ENCODE data around the gene CACNB2. TPM values are rescaled to one million over a fixed set of nuclear protein-coding genes. Genes with fewer than 3 reads are reported as not detected.

Gene CACNB2
- total and polyA plus RNA-seq, 7 experiments from 2014 or later, result 0.30 to 0.49 (median 0.48) TPM; not detected in 4

- ChIA-PET POLR2A (no interaction called here), CTCF (no interaction called here)
- Histone ChIP-seq H3K27me3 (ENCODE audit: control insufficient read depth in 2 of 2, insufficient read depth in 2 of 2, low read length in 2 of 2) (no peaks in the 10 kb centered on the region), H3K4me3 (ENCODE audit: low read length) (no peak overlapping the region), H3K36me3 (ENCODE audit: control insufficient read depth in 2 of 3, insufficient read depth in 3 of 3, low read length in 3 of 3) (no peaks in the 10 kb centered on the region), H3K9me3 (ENCODE audit: control insufficient read depth in 2 of 3, low read length in 3 of 3) (no peaks in the 10 kb centered on the region), H3K27ac (ENCODE audit: low read depth, low read length) (no peak overlapping the region), H3K4me1 (ENCODE audit: control insufficient read depth in 2 of 2, insufficient read depth in 2 of 2, low read length in 2 of 2) (no peaks in the 10 kb centered on the region)
- H3K4me1 Mint-ChIP-seq, result no peaks in the 10 kb centered on the region
- no peak overlapping the region for H3K4me3 Mint-ChIP-seq
- H3K27me3 Mint-ChIP-seq, result peaks cover 0 to 9% (median 0%) of the 10 kb centered on the region in 5 donors
- H3K36me3 Mint-ChIP-seq, result no peaks in the 10 kb centered on the region
- DNase-seq (no peak), ATAC-seq (no peak)
- H3K9me3 Mint-ChIP-seq, result peaks cover 0 to 2% (median 0%) of the 10 kb centered on the region in 11 donors
- no peak overlapping the region for H3K27ac Mint-ChIP-seq
- intact Hi-C loops (cut with micrococcal nuclease), result no loop called here
These were observed 343.4 kb downstream of the CACNB2 start for GRCh38 chr10:18483516-18484186.

- intact Hi-C loops (cut with micrococcal nuclease), result no loop called here
- Histone ChIP-seq H3K27me3 (ENCODE audit: control insufficient read depth in 2 of 2, insufficient read depth in 2 of 2, low read length in 2 of 2) (no peaks in the 10 kb centered on the region), H3K9me3 (ENCODE audit: control insufficient read depth in 2 of 3, low read length in 3 of 3) (no peaks in the 10 kb centered on the region), H3K27ac (ENCODE audit: low read depth, low read length) (no peak overlapping the region), H3K4me1 (ENCODE audit: control insufficient read depth in 2 of 2, insufficient read depth in 2 of 2, low read length in 2 of 2) (no peaks in the 10 kb centered on the region), H3K4me3 (ENCODE audit: low read length) (no peak overlapping the region), H3K36me3 (ENCODE audit: control insufficient read depth in 2 of 3, insufficient read depth in 3 of 3, low read length in 3 of 3) (no peaks in the 10 kb centered on the region)
- ATAC-seq (no peak), DNase-seq (no peak)
- H3K4me3 Mint-ChIP-seq, result no peak overlapping the region
- H3K9me3 Mint-ChIP-seq, result peaks cover 0 to 2% (median 0%) of the 10 kb centered on the region in 11 donors
- H3K27me3 Mint-ChIP-seq, result peaks cover 0 to 7% (median 0%) of the 10 kb centered on the region in 5 donors
- H3K36me3 Mint-ChIP-seq, result no peaks in the 10 kb centered on the region
- no peak overlapping the region for H3K27ac Mint-ChIP-seq
- no peaks in the 10 kb centered on the region for H3K4me1 Mint-ChIP-seq
- CTCF ChIA-PET, result no interaction called here
- POLR2A ChIA-PET, result no interaction called here
These were observed 346.2 kb downstream of the CACNB2 start for GRCh38 chr10:18486438-18486837.

DNA sequence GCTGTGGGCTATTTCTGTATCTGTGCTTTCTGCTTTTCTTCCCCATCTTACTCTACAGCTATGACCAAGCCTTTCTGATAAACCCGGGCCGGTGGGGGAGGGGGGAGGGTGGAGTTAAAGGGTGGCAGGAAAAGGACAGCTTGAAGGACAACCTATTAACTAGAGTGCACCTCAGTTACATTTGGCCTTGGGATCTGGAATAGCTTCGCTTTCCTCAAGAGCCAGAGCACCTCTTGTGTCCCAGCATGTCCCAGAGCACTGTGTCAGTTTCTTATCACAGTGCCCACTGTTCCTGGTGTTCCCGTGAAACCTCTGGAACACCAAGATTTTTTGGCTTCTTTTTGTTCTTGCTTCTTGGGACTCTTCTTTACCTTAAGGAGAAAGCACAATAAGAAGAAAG lies 350.5 kb downstream of the CACNB2 start:
- intact Hi-C loops (cut with micrococcal nuclease), result no loop called here
- CTCF ChIA-PET, result no interaction called here
- POLR2A ChIA-PET, result no interaction called here

DNA sequence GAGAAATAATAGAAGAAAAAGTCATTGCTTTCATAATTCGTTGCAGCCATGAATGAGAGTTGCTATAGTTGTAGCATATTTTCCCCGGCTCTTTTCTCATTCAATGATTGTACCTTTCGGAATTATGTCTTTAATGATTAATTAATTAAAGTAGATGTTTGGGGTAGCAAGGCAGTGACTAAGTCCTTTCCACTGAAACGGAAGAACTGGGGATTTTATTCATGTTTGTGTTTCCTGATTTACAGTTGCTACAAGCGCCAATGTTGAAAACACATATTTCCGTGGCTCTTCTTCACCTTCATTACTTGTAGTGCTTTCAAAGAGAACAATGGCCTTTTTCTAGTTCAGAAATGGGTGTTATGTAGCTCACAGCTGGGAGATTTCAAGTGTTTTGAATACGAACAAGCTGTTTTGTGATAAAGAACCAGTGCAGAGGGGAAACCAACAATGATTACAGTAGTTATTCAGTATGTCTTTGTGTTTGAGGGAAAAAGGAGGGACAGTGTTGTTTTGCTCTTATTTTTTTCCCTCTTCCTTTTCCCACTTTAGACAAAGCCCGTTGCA lies 357.7 kb downstream of the CACNB2 start:
- CTCF ChIA-PET, result no interaction called here
- no peaks in the 10 kb centered on the region for H3K9me3 Mint-ChIP-seq
- Histone ChIP-seq H3K36me3 (ENCODE audit: control insufficient read depth in 2 of 3, insufficient read depth in 3 of 3, low read length in 3 of 3) (no peaks in the 10 kb centered on the region), H3K9me3 (ENCODE audit: control insufficient read depth in 2 of 3, low read length in 3 of 3) (no peaks in the 10 kb centered on the region), H3K27ac (ENCODE audit: low read depth, low read length) (no peak overlapping the region), H3K4me1 (ENCODE audit: control insufficient read depth in 2 of 2, insufficient read depth in 2 of 2, low read length in 2 of 2) (no peaks in the 10 kb centered on the region), H3K27me3 (ENCODE audit: control insufficient read depth in 2 of 2, insufficient read depth in 2 of 2, low read length in 2 of 2) (no peaks in the 10 kb centered on the region), H3K4me3 (ENCODE audit: low read length) (no peak overlapping the region)
- peaks cover 0 to 13% (median 0%) of the 10 kb centered on the region in 7 donors for H3K4me1 Mint-ChIP-seq
- no peak overlapping the region for H3K27ac Mint-ChIP-seq
- peaks cover 0 to 20% (median 6%) of the 10 kb centered on the region in 5 donors for H3K27me3 Mint-ChIP-seq
- DNase-seq (no peak), ATAC-seq (no peak)
- no peaks in the 10 kb centered on the region for H3K36me3 Mint-ChIP-seq
- intact Hi-C loops (cut with micrococcal nuclease), result no loop called here
- H3K4me3 Mint-ChIP-seq, result no peak overlapping the region
- POLR2A ChIA-PET, result no interaction called here

More for the DNA sequence above, 350.5 kb downstream of the CACNB2 start:
- Mint-ChIP-seq H3K4me1 (no peaks in the 10 kb centered on the region), H3K27ac (no peak overlapping the region), H3K4me3 (no peak overlapping the region), H3K36me3 (no peaks in the 10 kb centered on the region), H3K9me3 (peaks cover 0 to 4% (median 0%) of the 10 kb centered on the region in 11 donors), H3K27me3 (peaks cover 0 to 6% (median 0%) of the 10 kb centered on the region in 5 donors)
- Histone ChIP-seq H3K27ac (ENCODE audit: low read depth, low read length) (no peak overlapping the region), H3K9me3 (ENCODE audit: control insufficient read depth in 2 of 3, low read length in 3 of 3) (no peaks in the 10 kb centered on the region), H3K36me3 (ENCODE audit: control insufficient read depth in 2 of 3, insufficient read depth in 3 of 3, low read length in 3 of 3) (no peaks in the 10 kb centered on the region), H3K4me1 (ENCODE audit: control insufficient read depth in 2 of 2, insufficient read depth in 2 of 2, low read length in 2 of 2) (no peaks in the 10 kb centered on the region), H3K27me3 (ENCODE audit: control insufficient read depth in 2 of 2, insufficient read depth in 2 of 2, low read length in 2 of 2) (no peaks in the 10 kb centered on the region), H3K4me3 (ENCODE audit: low read length) (no peak overlapping the region)
- ATAC-seq (no peak), DNase-seq (no peak)

DNA sequence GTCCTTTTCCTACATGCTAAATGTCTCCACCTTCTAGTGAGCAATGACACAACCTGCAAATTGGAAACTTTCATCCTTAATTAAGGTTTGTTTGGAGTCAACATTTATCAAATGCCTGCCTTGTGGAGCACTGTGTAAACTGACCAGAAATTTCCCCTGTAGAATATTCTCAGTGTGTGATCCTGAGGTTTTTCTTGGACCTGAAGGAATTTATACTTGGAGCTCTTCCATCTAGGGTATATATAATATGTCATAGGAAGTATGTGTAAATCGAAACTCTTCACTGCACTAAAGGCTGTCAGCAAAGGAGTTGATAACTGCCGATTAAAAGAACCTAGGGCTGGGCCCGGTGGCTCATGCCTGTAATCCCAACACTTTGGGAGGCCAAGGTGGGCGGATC lies 358.8 kb downstream of the CACNB2 start:
- Mint-ChIP-seq H3K4me1 (peaks cover 0 to 13% (median 0%) of the 10 kb centered on the region in 7 donors), H3K9me3 (no peaks in the 10 kb centered on the region), H3K36me3 (no peaks in the 10 kb centered on the region), H3K27ac (peak overlapping the region in 1 of 9 donors; percentile 33), H3K27me3 (peaks cover 3 to 20% (median 10%) of the 10 kb centered on the region in 5 donors), H3K4me3 (no peak overlapping the region)
- Histone ChIP-seq H3K4me1 (ENCODE audit: control insufficient read depth in 2 of 2, insufficient read depth in 2 of 2, low read length in 2 of 2) (no peaks in the 10 kb centered on the region), H3K36me3 (ENCODE audit: control insufficient read depth in 2 of 3, insufficient read depth in 3 of 3, low read length in 3 of 3) (no peaks in the 10 kb centered on the region), H3K27ac (ENCODE audit: low read depth, low read length) (no peak overlapping the region), H3K9me3 (ENCODE audit: control insufficient read depth in 2 of 3, low read length in 3 of 3) (no peaks in the 10 kb centered on the region), H3K27me3 (ENCODE audit: control insufficient read depth in 2 of 2, insufficient read depth in 2 of 2, low read length in 2 of 2) (no peaks in the 10 kb centered on the region), H3K4me3 (ENCODE audit: low read length) (no peak overlapping the region)
- intact Hi-C loops (cut with micrococcal nuclease), result no loop called here
- DNase-seq (no peak), ATAC-seq (no peak)
- ChIA-PET POLR2A (no interaction called here), CTCF (no interaction called here)

- no peaks in the 10 kb centered on the region for H3K27me3 ChIP-seq (ENCODE audit: control insufficient read depth in 2 of 2, insufficient read depth in 2 of 2, low read length in 2 of 2)
- POLR2A ChIA-PET, result no interaction called here
- Mint-ChIP-seq H3K9me3 (no peaks in the 10 kb centered on the region), H3K27me3 (peaks cover 3 to 26% (median 16%) of the 10 kb centered on the region in 5 donors), H3K4me3 (no peak overlapping the region), H3K27ac (no peak overlapping the region), H3K36me3 (no peaks in the 10 kb centered on the region), H3K4me1 (peaks cover 0 to 13% (median 0%) of the 10 kb centered on the region in 7 donors)
- DNase-seq (no peak), ATAC-seq (no peak)
- no peaks in the 10 kb centered on the region for H3K36me3 ChIP-seq (ENCODE audit: control insufficient read depth in 2 of 3, insufficient read depth in 3 of 3, low read length in 3 of 3)
- no peak overlapping the region for H3K4me3 ChIP-seq (ENCODE audit: low read length)
- CTCF ChIA-PET, result no interaction called here
- H3K4me1 ChIP-seq (ENCODE audit: control insufficient read depth in 2 of 2, insufficient read depth in 2 of 2, low read length in 2 of 2), result no peaks in the 10 kb centered on the region
- H3K27ac ChIP-seq (ENCODE audit: low read depth, low read length), result no peak overlapping the region
- intact Hi-C loops (cut with micrococcal nuclease), result no loop called here
- no peaks in the 10 kb centered on the region for H3K9me3 ChIP-seq (ENCODE audit: control insufficient read depth in 2 of 3, low read length in 3 of 3)
These were observed 360.4 kb downstream of the CACNB2 start for GRCh38 chr10:18500576-18500975.

- H3K4me3 ChIP-seq (ENCODE audit: low read length), result no peak overlapping the region
- Mint-ChIP-seq H3K27ac (no peak overlapping the region), H3K4me3 (peak overlapping the region in 1 of 10 donors; percentile 20), H3K27me3 (peaks cover 3 to 30% (median 16%) of the 10 kb centered on the region in 5 donors), H3K9me3 (no peaks in the 10 kb centered on the region), H3K36me3 (no peaks in the 10 kb centered on the region), H3K4me1 (peaks cover 0 to 13% (median 0%) of the 10 kb centered on the region in 7 donors)
- no peak overlapping the region for H3K27ac ChIP-seq (ENCODE audit: low read depth, low read length)
- POLR2A ChIA-PET, result no interaction called here
- ATAC-seq, result no peak
- H3K27me3 ChIP-seq (ENCODE audit: control insufficient read depth in 2 of 2, insufficient read depth in 2 of 2, low read length in 2 of 2), result no peaks in the 10 kb centered on the region
- CTCF ChIA-PET, result no interaction called here
- no peaks in the 10 kb centered on the region for H3K36me3 ChIP-seq (ENCODE audit: control insufficient read depth in 2 of 3, insufficient read depth in 3 of 3, low read length in 3 of 3)
- intact Hi-C loops (cut with micrococcal nuclease), result no loop called here
- no peaks in the 10 kb centered on the region for H3K9me3 ChIP-seq (ENCODE audit: control insufficient read depth in 2 of 3, low read length in 3 of 3)
- no peak for DNase-seq
- no peaks in the 10 kb centered on the region for H3K4me1 ChIP-seq (ENCODE audit: control insufficient read depth in 2 of 2, insufficient read depth in 2 of 2, low read length in 2 of 2)
These were observed 361.0 kb downstream of the CACNB2 start for GRCh38 chr10:18501198-18501597.

Data from naive thymus-derived CD4-positive, alpha-beta T cell (primary cell).